HUES6 (cell line): ENCODE measurements around the gene ATP5PD.
"Not testable (repeated sequence)": the region's sequence is repeated elsewhere in the genome, so short reads cannot be mapped to it uniquely, and the experiment has no call there.

Experiments used
- H3K27ac ChIP-seq: 2 replicates; pipeline ENCODE4 v1.7.0; 2013; ENCODE audit warnings: low read depth, mild to moderate bottlenecking, low read length, inconsistent platforms
- H3K27me3 ChIP-seq: 2 replicates; pipeline ENCODE4 v1.6.1; 2013; ENCODE audit warnings: low read length; ENCODE audit not compliant: control insufficient read depth, insufficient read depth
- H3K36me3 ChIP-seq: 2 replicates; pipeline ENCODE4 v1.6.1; 2013; ENCODE audit warnings: low read length; ENCODE audit not compliant: control insufficient read depth, insufficient read depth
- H3K4me1 ChIP-seq: 2 replicates; pipeline ENCODE4 v1.6.1; 2013; ENCODE audit warnings: low read length; ENCODE audit not compliant: control insufficient read depth, insufficient read depth
- H3K4me3 ChIP-seq: 2 replicates; pipeline ENCODE4 v1.5.1; 2013; ENCODE audit warnings: low read depth, low read length
- H3K9ac ChIP-seq: one replicate; pipeline ENCODE4 v1.6.1; 2013; ENCODE audit warnings: mild to moderate bottlenecking, low read length
- H3K9me3 ChIP-seq: 2 replicates; pipeline ENCODE4 v1.6.1; 2013; ENCODE audit warnings: low read depth, low read length; ENCODE audit not compliant: control insufficient read depth, insufficient read depth

Gene ATP5PD

DNA sequence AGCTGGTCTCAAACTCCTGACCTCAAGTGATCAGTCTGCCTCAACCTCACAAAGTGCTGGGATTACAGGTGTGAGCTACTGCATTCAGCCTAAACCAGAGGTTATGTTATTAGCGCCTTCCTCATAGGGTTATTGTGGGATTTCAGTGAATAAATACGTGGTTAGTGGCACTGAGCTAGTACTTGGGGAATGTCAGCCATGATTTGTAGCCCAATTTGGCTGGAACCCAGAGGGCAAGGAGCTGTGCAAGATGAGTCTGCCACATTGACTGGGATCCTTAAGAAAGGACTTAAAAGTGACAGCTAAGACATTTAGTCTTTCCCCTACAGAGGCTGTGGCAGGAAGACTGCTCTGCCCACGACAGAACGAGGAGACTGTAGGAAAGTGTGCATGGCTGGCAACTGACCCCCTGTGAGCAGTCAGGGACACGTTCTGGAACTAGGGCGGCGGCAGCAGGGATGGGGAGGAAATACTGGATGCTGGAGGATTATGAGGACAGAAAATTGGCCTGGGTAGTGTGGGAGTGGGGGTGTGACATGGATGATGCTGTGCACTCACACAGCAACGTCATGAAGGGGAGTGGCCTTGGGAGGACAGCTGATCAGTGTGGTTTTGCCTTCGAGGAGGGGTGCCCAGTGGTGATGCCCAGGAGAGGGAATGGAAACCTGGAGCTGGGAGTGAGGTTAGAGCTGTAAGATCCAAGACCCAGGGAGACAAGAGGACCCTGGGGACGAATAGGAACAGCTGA lies 14.6 kb downstream of the ATP5PD start:
- H3K27ac ChIP-seq: no peak overlapping the region
- H3K4me1 ChIP-seq: peaks cover 14% of the 10 kb centered on the region
- H3K9me3 ChIP-seq: peaks cover 18% of the 10 kb centered on the region
- H3K36me3 ChIP-seq: no peaks in the 10 kb centered on the region
- H3K4me3 ChIP-seq: peak overlapping the region; percentile 85
- H3K27me3 ChIP-seq: no peaks in the 10 kb centered on the region
- no peak overlapping the region for H3K9ac ChIP-seq

DNA sequence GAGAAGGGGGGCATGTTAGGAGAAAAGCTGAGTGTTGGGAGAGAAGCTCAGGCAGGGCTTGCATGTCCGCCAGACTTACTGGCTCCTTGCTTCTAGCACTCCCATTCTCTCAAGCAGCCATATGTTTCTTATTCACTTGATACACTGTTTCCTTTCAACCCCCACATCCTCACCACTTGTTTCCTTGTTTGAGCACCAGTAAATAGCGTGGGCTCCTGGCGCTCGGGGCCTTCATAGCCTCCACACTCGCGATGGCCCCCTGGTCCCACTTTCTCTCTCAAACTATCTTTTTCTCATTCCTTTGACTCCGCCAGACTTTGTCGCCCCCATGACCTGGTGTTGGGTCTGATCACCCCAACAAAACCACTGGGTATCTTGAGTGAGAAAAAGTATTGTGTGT lies 16.6 kb downstream of the ATP5PD start:
- no peaks in the 10 kb centered on the region for H3K4me1 ChIP-seq
- no peaks in the 10 kb centered on the region for H3K27me3 ChIP-seq
- H3K4me3 ChIP-seq: no peak overlapping the region
- peaks cover 18% of the 10 kb centered on the region for H3K9me3 ChIP-seq
- H3K27ac ChIP-seq: no peak overlapping the region
- H3K9ac ChIP-seq: no peak overlapping the region
- H3K36me3 ChIP-seq: no peaks in the 10 kb centered on the region

DNA sequence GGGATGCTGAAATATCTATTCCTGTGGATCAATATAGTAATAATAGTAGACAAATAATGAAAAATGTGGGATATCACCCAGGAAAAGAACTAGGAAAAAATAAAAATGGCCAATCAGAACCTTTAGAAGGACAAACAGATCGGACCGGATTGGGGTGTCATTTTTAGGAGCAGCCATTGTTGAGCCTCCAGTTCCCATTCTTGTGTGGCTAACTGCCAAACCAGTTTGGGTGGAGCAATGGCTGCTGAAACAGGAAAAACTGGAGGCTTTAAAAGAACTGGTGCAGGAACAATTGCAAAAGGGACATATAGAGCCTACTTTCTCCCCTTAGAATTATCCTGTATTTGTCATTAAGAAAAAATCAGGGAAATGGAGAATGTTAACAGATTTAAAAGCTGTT lies 20.1 kb downstream of the ATP5PD start:
- H3K4me3 ChIP-seq, H3K4me1 ChIP-seq, H3K9ac ChIP-seq, H3K27me3 ChIP-seq, H3K27ac ChIP-seq: not testable (repeated sequence)
- peaks cover 12% of the 10 kb centered on the region for H3K36me3 ChIP-seq
- H3K9me3 ChIP-seq: peaks cover 21% of the 10 kb centered on the region

DNA sequence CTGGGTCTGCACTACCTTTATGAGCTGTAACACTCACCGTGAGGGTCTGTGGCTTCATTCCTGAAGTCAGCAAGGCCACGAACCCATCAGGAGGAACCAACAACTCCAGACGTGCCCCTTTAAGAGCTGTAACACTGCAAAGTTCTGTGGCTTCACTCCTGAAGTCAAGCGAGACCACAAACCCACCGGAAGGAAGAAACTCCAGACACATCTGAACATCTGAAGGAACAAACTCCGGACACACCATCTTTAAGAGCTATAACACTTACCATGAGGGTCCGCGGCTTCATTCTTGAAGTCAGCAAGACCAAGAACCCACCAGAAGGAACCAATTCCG lies 21.4 kb downstream of the ATP5PD start:
- peaks cover 13% of the 10 kb centered on the region for H3K9me3 ChIP-seq
- H3K36me3 ChIP-seq: peaks cover 24% of the 10 kb centered on the region
- not testable (repeated sequence) for H3K27ac ChIP-seq, H3K4me3 ChIP-seq, H3K9ac ChIP-seq, H3K27me3 ChIP-seq, H3K4me1 ChIP-seq

DNA sequence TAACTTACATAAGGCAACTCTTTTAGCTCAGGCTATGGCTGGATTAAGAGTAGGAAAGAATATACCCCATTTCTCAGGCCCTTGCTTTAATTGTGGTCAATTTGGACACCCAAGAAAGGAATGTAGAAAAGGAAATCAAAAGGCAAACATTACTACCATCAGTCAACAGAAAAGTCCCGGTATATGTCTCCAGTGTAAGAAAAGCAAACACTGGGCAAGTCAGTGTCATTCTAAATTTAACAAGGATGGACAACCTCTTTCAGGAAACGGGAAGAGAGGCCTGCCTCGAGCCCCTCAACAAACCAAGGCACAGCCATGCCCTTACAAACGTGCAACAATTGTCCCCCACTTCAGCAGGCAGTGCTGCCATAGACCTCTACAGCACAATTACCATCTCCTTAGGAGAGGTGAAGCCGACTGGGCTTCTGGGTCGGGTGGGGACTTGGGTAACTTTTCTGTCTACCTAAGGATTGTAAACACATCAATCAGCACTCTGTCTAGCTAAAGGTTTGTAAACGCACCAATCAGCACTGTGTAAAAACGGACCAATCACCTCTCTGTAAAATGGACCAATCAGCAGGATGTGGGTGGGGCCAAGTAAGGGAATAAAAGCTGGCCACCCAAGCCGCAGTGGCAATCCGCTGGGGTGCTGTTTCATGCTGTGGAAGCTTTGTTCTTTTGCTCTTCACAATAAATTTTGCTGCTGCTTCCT lies 21.9 kb downstream of the ATP5PD start:
- Histone ChIP-seq H3K27me3 (no peaks in the 10 kb centered on the region), H3K9me3 (peaks cover 8% of the 10 kb centered on the region), H3K9ac (no peak overlapping the region), H3K4me1 (no peaks in the 10 kb centered on the region), H3K27ac (no peak overlapping the region), H3K36me3 (peaks cover 30% of the 10 kb centered on the region), H3K4me3 (no peak overlapping the region)

DNA sequence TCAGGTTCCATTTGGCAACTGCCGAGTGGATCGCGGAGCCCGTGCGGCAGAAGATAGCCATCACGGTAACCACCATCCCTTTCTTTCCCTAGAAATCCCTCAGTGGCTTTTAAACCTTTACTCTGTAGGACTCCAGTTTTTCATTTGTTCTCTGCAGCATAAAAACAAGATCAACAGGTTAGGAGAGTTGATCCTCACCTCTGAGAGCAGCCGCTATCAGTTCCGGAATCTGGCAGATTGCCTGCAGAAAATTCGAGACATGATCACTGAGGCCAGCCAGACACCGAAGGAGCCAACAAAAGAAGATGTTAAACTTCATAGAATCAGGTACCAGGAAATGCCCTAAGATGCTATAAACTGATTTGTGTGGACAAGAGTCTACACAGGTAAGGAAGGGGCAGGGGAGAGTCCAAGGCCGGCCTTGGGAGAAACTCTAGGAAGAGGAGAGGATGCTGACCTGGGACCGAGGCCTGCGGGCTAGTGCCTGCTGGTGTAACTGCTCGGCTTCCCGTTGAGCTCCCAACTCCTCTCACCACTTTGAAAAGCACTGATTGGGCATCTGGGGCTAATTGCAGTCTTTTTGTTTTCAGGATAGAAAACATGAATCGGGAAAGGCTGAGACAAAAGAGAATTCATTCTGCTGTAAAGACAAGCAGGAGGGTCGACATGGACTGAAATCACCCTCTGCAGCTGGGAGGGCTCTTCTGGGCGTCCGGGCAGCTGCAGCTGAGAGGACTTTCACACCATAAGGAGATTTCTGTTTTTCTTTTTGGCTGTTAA lies 26.2 kb downstream of the ATP5PD start:
- H3K4me3 ChIP-seq: no peak overlapping the region

DNA sequence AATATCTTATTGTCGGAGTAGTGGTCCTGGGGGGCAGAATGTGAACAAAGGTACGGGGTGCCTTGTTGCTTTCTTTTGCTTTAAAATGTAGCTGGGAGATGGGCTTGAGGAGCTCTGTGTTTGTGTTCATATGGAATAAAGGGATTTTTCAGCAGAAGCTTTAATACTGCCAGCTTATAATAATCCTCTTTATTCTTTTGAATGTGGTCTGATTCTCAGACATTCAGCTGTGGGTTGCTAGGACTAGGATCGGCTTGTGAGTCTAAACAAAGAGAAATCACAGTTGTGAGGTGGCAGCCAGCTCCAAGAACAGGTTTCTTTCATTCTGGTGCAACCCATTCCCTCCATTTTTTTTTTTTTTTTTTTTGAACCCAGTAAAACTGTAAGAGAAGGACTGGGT lies 27.1 kb downstream of the ATP5PD start:
- no peaks in the 10 kb centered on the region for H3K4me1 ChIP-seq
- no peaks in the 10 kb centered on the region for H3K27me3 ChIP-seq
- H3K36me3 ChIP-seq: peaks cover 51% of the 10 kb centered on the region
- no peak overlapping the region for H3K27ac ChIP-seq
- H3K4me3 ChIP-seq: no peak overlapping the region
- H3K9me3 ChIP-seq: no peaks in the 10 kb centered on the region
- H3K9ac ChIP-seq: no peak overlapping the region

More for the DNA sequence above, 26.2 kb downstream of the ATP5PD start:
- no peak overlapping the region for H3K27ac ChIP-seq
- 0 out of 2 replicates have a peak, but pooled peaks cover 4% of the 10 kb centered on the region for H3K9me3 ChIP-seq
- no peaks in the 10 kb centered on the region for H3K4me1 ChIP-seq
- no peaks in the 10 kb centered on the region for H3K27me3 ChIP-seq
- H3K36me3 ChIP-seq: peaks cover 53% of the 10 kb centered on the region
- H3K9ac ChIP-seq: no peak overlapping the region

DNA sequence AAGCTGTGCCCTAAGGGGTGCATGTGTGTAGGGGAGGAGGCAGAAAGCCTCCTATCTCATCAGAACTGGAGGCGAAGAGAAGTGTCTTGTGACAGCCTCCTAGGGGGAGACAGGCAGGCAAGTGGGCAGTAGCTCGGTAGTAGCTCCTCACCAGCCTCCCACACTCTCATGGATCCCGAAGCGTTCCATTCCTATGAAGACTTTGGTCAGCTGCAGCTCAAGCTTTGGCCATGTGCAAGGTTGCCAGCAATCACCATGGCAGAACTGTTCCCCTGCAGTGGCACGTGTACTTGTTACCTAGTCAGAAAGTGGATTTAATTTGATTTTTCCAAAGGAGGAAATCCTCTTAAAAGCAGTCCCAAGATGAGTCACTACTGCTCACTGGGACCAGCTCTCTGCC lies 27.6 kb downstream of the ATP5PD start:
- H3K9me3 ChIP-seq: no peaks in the 10 kb centered on the region
- no peak overlapping the region for H3K9ac ChIP-seq
- H3K27me3 ChIP-seq: no peaks in the 10 kb centered on the region
- H3K36me3 ChIP-seq: peaks cover 51% of the 10 kb centered on the region
- no peak overlapping the region for H3K4me3 ChIP-seq
- H3K4me1 ChIP-seq: no peaks in the 10 kb centered on the region
- H3K27ac ChIP-seq: no peak overlapping the region

DNA sequence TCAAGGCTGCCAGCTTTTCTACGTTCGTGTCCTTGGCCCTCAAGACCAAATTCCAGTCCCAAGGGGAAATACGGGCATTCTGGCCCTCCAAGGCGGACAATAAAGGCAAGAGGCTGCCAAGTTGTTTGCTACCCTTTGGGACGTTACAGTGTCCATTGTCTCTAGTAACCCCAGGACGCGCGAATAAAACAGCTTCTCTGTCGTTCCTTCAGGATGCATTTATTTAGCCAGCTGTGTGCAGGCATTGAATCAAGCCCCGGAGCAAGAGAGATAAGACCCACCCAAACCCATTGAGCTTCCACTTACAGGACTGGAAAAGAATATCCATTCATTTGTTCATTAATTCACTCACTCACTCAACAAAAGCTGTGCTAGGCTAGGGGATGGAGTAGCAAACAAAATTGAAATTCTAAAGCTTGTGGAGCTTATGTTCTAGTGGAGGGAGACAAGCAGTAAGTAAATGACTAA lies 33.6 kb downstream of the ATP5PD start:
- peak overlapping the region; percentile 98 for H3K9ac ChIP-seq
- H3K36me3 ChIP-seq: peaks cover 11% of the 10 kb centered on the region; the same call in 1 of the 2 replicates
- peaks cover 15% of the 10 kb centered on the region for H3K4me1 ChIP-seq
- no peaks in the 10 kb centered on the region for H3K27me3 ChIP-seq
- peak overlapping the region; percentile 86 for H3K27ac ChIP-seq
- H3K9me3 ChIP-seq: no peaks in the 10 kb centered on the region
- peak overlapping the region; percentile 90 for H3K4me3 ChIP-seq

GRCh38 chr17:75012346-75013091 lies 34.2 kb downstream of the ATP5PD start, which contains the start of gene MRPL58:
Gene MRPL58, plus strand, starts transcription at chr17:75012670. Its CDS starts 17 bp downstream, at chr17:75012687.
- Histone ChIP-seq H3K27ac (peak within 1 kb of the TSS; percentile 86), H3K4me3 (peak within 1 kb of the TSS; percentile 90), H3K9me3 (no peaks in the 10 kb centered on the region), H3K27me3 (no peaks in the 10 kb centered on the region), H3K9ac (peak within 1 kb of the TSS; percentile 98), H3K4me1 (peaks cover 15% of the 10 kb centered on the region), H3K36me3 (0 out of 2 replicates have a peak, but pooled peaks cover 8% of the 10 kb centered on the region)
